Keratinocyte (primary cell): ENCODE data around the gene PDCD11.

Experiments used
- EZH2 ChIP-seq: IDR thresholded peaks from one replicate; pipeline ENCODE4 v1.6.1; 2012; ENCODE audit warnings: inconsistent platforms, mild to moderate bottlenecking, low read length, moderate library complexity
- TF ChIP-seq, protein P1 (sequence below), 3 experiments: IDR thresholded peaks in 1 of 3; conservative IDR thresholded peaks in 1 of 3; optimal IDR thresholded peaks in 1 of 3; 2 replicates in 2 of 3; 3 replicates in 1 of 3; pipeline versions ENCODE3 to v1.5.1; 2011; ENCODE audit warnings: low read length in 3 of 3, mild to moderate bottlenecking in 3 of 3, moderate library complexity in 2 of 3, control low read depth in 1 of 3, inconsistent platforms in 1 of 3; ENCODE audit not compliant: insufficient read depth in 2 of 3; ENCODE audit errors: extremely low read depth in 1 of 3

DNA sequence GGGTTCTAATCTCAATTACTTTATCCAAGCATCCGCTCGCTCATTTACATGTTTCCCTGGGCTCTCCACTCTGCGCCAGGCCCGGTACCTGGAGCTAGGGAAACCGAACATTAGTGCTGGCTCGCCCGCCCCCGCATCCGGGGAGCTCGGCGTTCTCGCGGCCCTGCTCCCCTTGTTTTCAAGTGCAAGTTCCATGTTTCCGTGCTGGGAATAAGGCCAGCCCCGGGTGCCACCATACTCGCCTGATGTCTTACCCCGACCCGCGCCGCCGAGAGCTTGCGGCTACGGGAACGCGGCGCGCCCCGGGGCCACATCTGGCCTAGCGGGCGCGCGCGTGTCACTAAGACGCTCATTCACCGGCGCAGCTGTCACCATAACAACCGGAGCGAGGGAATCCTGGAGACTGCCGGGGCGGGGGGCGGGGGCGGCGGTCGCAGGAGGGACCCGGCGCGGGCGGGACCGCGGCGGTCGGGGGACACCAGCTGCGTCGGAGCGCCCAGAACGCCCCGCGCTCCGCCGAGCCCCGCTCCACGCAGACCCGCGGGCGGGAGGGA is 97.0 kb downstream of the PDCD11 start, which contains the start of gene NEURL1:
- TF ChIP-seq, protein P1, sequence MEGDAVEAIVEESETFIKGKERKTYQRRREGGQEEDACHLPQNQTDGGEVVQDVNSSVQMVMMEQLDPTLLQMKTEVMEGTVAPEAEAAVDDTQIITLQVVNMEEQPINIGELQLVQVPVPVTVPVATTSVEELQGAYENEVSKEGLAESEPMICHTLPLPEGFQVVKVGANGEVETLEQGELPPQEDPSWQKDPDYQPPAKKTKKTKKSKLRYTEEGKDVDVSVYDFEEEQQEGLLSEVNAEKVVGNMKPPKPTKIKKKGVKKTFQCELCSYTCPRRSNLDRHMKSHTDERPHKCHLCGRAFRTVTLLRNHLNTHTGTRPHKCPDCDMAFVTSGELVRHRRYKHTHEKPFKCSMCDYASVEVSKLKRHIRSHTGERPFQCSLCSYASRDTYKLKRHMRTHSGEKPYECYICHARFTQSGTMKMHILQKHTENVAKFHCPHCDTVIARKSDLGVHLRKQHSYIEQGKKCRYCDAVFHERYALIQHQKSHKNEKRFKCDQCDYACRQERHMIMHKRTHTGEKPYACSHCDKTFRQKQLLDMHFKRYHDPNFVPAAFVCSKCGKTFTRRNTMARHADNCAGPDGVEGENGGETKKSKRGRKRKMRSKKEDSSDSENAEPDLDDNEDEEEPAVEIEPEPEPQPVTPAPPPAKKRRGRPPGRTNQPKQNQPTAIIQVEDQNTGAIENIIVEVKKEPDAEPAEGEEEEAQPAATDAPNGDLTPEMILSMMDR (optimal IDR thresholded peaks at IDR 0.05 in 1 of 3, IDR thresholded peaks at IDR 0.05 in 1 of 3, conservative IDR thresholded peaks at IDR 0.05 in 1 of 3; ENCODE audit: extremely low read depth in 1 of 3, insufficient read depth in 2 of 3, low read length in 3 of 3) = no peak
- no peak for TF ChIP-seq EZH2
